Neutrophil (primary cell): ENCODE data around the gene NUCB1.
"Not testable (repeated sequence)": the region's sequence is repeated elsewhere in the genome, so short reads cannot be mapped to it uniquely, and the experiment has no call there.

ENCODE experiments used
- H3K27ac ChIP-seq: fragments of 200-600 bp; sonication (generic); 2 replicates; pipeline ENCODE4 v1.5.1; 2016; ENCODE audit warnings: mild to moderate bottlenecking, moderate library complexity
- H3K27me3 ChIP-seq: fragments of 200-600 bp; sonication (generic); 2 replicates; pipeline ENCODE4 v1.6.0; 2016; ENCODE audit warnings: mild to moderate bottlenecking
- H3K36me3 ChIP-seq: fragments of 200-600 bp; sonication (generic); 2 replicates; pipeline ENCODE4 v1.5.1; 2017
- H3K4me1 ChIP-seq, 2 experiments: fragments of 200-600 bp in 1 of 2; sonication (generic) in 1 of 2; 1 replicate in 1 of 2; 2 replicates in 1 of 2; pipeline versions ENCODE4 v1.5.1 to v1.6.1; 2013 to 2016; ENCODE audit warnings: low read depth in 1 of 2, low read length in 1 of 2, mild to moderate bottlenecking in 1 of 2, moderate library complexity in 1 of 2; ENCODE audit not compliant: control insufficient read depth in 1 of 2, insufficient read depth in 1 of 2
- H3K4me3 ChIP-seq, 2 experiments: fragments of 200-600 bp in 1 of 2; sonication (generic) in 1 of 2; 1 replicate in 1 of 2; 2 replicates in 1 of 2; pipeline ENCODE4 v1.5.1; 2013 to 2016; ENCODE audit warnings: low read depth in 1 of 2, low read length in 1 of 2, mild to moderate bottlenecking in 1 of 2, moderate library complexity in 1 of 2
- H3K9me3 ChIP-seq: fragments of 200-600 bp; sonication (generic); 2 replicates; pipeline ENCODE4 v1.5.1; 2016
- CTCF ChIP-seq: fragments of 200-600 bp; sonication (generic); IDR thresholded peaks from 2 replicates; pipeline ENCODE4 v1.5.1; 2016; ENCODE audit warnings: antibody characterized with exemption

NUCB1 gene

GRCh38 chr19:48867123-48867745 is 32.9 kb upstream of the NUCB1 start:
- TF ChIP-seq CTCF = no peak
- H3K4me1 ChIP-seq = peaks cover 3 to 6% of the 10 kb centered on the region in 2 experiments
- no peaks in the 10 kb centered on the region for H3K36me3 ChIP-seq
- H3K9me3 ChIP-seq = no peaks in the 10 kb centered on the region
- H3K27me3 ChIP-seq = peaks cover 16% of the 10 kb centered on the region
- no peak overlapping the region for H3K27ac ChIP-seq
- H3K4me3 ChIP-seq = no peak overlapping the region

- no peak overlapping the region for H3K4me3 ChIP-seq
- no peaks in the 10 kb centered on the region for H3K9me3 ChIP-seq
- TF ChIP-seq CTCF = no peak
- H3K4me1 ChIP-seq = peaks cover 3 to 7% of the 10 kb centered on the region in 2 experiments
- no peak overlapping the region for H3K27ac ChIP-seq
- no peaks in the 10 kb centered on the region for H3K36me3 ChIP-seq
- H3K27me3 ChIP-seq = peaks cover 16% of the 10 kb centered on the region
Measured at GRCh38 chr19:48867746-48868113, 32.4 kb upstream of the NUCB1 start.

- Histone ChIP-seq H3K9me3 (no peaks in the 10 kb centered on the region), H3K4me1 (peaks cover 7 to 11% of the 10 kb centered on the region in 2 experiments)
Measured at GRCh38 chr19:48868114-48868886, 31.8 kb upstream of the NUCB1 start, which contains the start of gene PLEKHA4. PLEKHA4 (minus strand) TSS chr19:48868617; CDS start chr19:48867620, 997 bp downstream.

GRCh38 chr19:48870048-48870447 is 30.1 kb upstream of the NUCB1 start:
- Histone ChIP-seq H3K9me3 (no peaks in the 10 kb centered on the region), H3K27ac (no peak overlapping the region), H3K4me3 (no peak overlapping the region), H3K4me1 (peaks cover 24 to 28% of the 10 kb centered on the region in 2 experiments), H3K36me3 (peaks cover 20% of the 10 kb centered on the region), H3K27me3 (peaks cover 16% of the 10 kb centered on the region)
- TF ChIP-seq CTCF = no peak

More at GRCh38 chr19:48868114-48868886, 31.8 kb upstream of the NUCB1 start, which contains the start of gene PLEKHA4:
- Histone ChIP-seq H3K27ac (no peak within 1 kb of the TSS), H3K36me3 (peaks cover 3% of the 10 kb centered on the region), H3K4me3 (no peak within 1 kb of the TSS), H3K27me3 (peaks cover 16% of the 10 kb centered on the region)
- no peak for TF ChIP-seq CTCF

- Histone ChIP-seq H3K27me3 (peaks cover 12% of the 10 kb centered on the region), H3K4me1 (peaks cover 40 to 44% of the 10 kb centered on the region in 2 experiments), H3K36me3 (peaks cover 36% of the 10 kb centered on the region), H3K4me3 (peak overlapping the region; percentile 90 to 99), H3K27ac (peak overlapping the region; percentile 98)
- not testable (repeated sequence) for H3K9me3 ChIP-seq
Measured at GRCh38 chr19:48871471-48872181, 28.5 kb upstream of the NUCB1 start.
